ENCODE measurements around the gene SORCS2.

The SORCS2 gene

GRCh38 chr4:7780751-7781348, 588.5 kb downstream of the SORCS2 start:
- H3K4me3 ChIP-seq = no peak overlapping the region
- TF ChIP-seq FOXP2 (optimal IDR thresholded peaks at IDR 0.05; ENCODE audit: control extremely low read depth, extremely low read length, insufficient read depth) (no peak), EZH2 (IDR thresholded peaks at IDR 0.05) (no peak), POLR2AphosphoS5 (IDR thresholded peaks at IDR 0.05; ENCODE audit: borderline replicate concordance, low read depth, low read length) (no peak)
- DNase-seq (ENCODE audit: low read depth, low spot score) = no peak
- H3K36me3 ChIP-seq (ENCODE audit: insufficient read depth, low read length) = no peaks in the 10 kb centered on the region; the same call in 1 of the 2 replicates
- H3K9ac ChIP-seq (ENCODE audit: insufficient read length) = no peak overlapping the region
- H3K9me3 ChIP-seq (ENCODE audit: low read depth, low read length) = no peaks in the 10 kb centered on the region
- no peak overlapping the region for H3K27ac ChIP-seq

- TF ChIP-seq EZH2 (IDR thresholded peaks at IDR 0.05) = no peak
- no peak for TF ChIP-seq POLR2AphosphoS5 (IDR thresholded peaks at IDR 0.05; ENCODE audit: borderline replicate concordance, low read depth, low read length)
- no peak for TF ChIP-seq FOXP2 (optimal IDR thresholded peaks at IDR 0.05; ENCODE audit: control extremely low read depth, extremely low read length, insufficient read depth)
- no peaks in the 10 kb centered on the region; the same call in 1 of the 2 replicates for H3K36me3 ChIP-seq (ENCODE audit: insufficient read depth, low read length)
- H3K27ac ChIP-seq = no peak overlapping the region
- H3K4me3 ChIP-seq = no peak overlapping the region
- H3K9ac ChIP-seq (ENCODE audit: insufficient read length) = no peak overlapping the region
- H3K9me3 ChIP-seq (ENCODE audit: low read depth, low read length) = no peaks in the 10 kb centered on the region
- DNase-seq (ENCODE audit: low read depth, low spot score) = no peak
These were observed 589.0 kb downstream of the SORCS2 start for GRCh38 chr4:7781366-7781765.

GRCh38 chr4:7781993-7782392, 589.7 kb downstream of the SORCS2 start:
- DNase-seq (ENCODE audit: low read depth, low spot score) = no peak

GRCh38 chr4:7782783-7783182, 590.4 kb downstream of the SORCS2 start:
- H3K36me3 ChIP-seq (ENCODE audit: insufficient read depth, low read length) = no peaks in the 10 kb centered on the region; the same call in 1 of the 2 replicates
- DNase-seq (ENCODE audit: low read depth, low spot score) = no peak
- no peak overlapping the region for H3K27ac ChIP-seq
- no peak overlapping the region for H3K4me3 ChIP-seq
- TF ChIP-seq FOXP2 (optimal IDR thresholded peaks at IDR 0.05; ENCODE audit: control extremely low read depth, extremely low read length, insufficient read depth) (no peak), POLR2AphosphoS5 (IDR thresholded peaks at IDR 0.05; ENCODE audit: borderline replicate concordance, low read depth, low read length) (no peak), EZH2 (IDR thresholded peaks at IDR 0.05) (no peak)
- no peaks in the 10 kb centered on the region for H3K9me3 ChIP-seq (ENCODE audit: low read depth, low read length)
- no peak overlapping the region for H3K9ac ChIP-seq (ENCODE audit: insufficient read length)

More at GRCh38 chr4:7781993-7782392, 589.7 kb downstream of the SORCS2 start:
- no peaks in the 10 kb centered on the region; the same call in 1 of the 2 replicates for H3K36me3 ChIP-seq (ENCODE audit: insufficient read depth, low read length)
- TF ChIP-seq EZH2 (IDR thresholded peaks at IDR 0.05) (no peak), FOXP2 (optimal IDR thresholded peaks at IDR 0.05; ENCODE audit: control extremely low read depth, extremely low read length, insufficient read depth) (no peak), POLR2AphosphoS5 (IDR thresholded peaks at IDR 0.05; ENCODE audit: borderline replicate concordance, low read depth, low read length) (no peak)
- no peaks in the 10 kb centered on the region for H3K9me3 ChIP-seq (ENCODE audit: low read depth, low read length)
- H3K4me3 ChIP-seq = no peak overlapping the region
- no peak overlapping the region for H3K27ac ChIP-seq
- no peak overlapping the region for H3K9ac ChIP-seq (ENCODE audit: insufficient read length)

- Histone ChIP-seq H3K9me3 (ENCODE audit: low read depth, low read length) (no peaks in the 10 kb centered on the region), H3K4me3 (no peak overlapping the region), H3K27ac (no peak overlapping the region), H3K9ac (ENCODE audit: insufficient read length) (no peak overlapping the region), H3K36me3 (ENCODE audit: insufficient read depth, low read length) (no peaks in the 10 kb centered on the region; the same call in 1 of the 2 replicates)
- TF ChIP-seq FOXP2 (optimal IDR thresholded peaks at IDR 0.05; ENCODE audit: control extremely low read depth, extremely low read length, insufficient read depth) = no peak
- TF ChIP-seq EZH2 (IDR thresholded peaks at IDR 0.05) = no peak
- TF ChIP-seq POLR2AphosphoS5 (IDR thresholded peaks at IDR 0.05; ENCODE audit: borderline replicate concordance, low read depth, low read length) = no peak
- no peak for DNase-seq (ENCODE audit: low read depth, low spot score)
These were observed 591.2 kb downstream of the SORCS2 start for GRCh38 chr4:7783541-7783940.

GRCh38 chr4:7784131-7784870, 592.0 kb downstream of the SORCS2 start:
- H3K27ac ChIP-seq = no peak overlapping the region
- H3K9ac ChIP-seq (ENCODE audit: insufficient read length) = no peak overlapping the region
- no peaks in the 10 kb centered on the region for H3K9me3 ChIP-seq (ENCODE audit: low read depth, low read length)
- TF ChIP-seq FOXP2 (optimal IDR thresholded peaks at IDR 0.05; ENCODE audit: control extremely low read depth, extremely low read length, insufficient read depth) = no peak
- TF ChIP-seq EZH2 (IDR thresholded peaks at IDR 0.05) = no peak
- no peak for TF ChIP-seq POLR2AphosphoS5 (IDR thresholded peaks at IDR 0.05; ENCODE audit: borderline replicate concordance, low read depth, low read length)
- H3K4me3 ChIP-seq = no peak overlapping the region
- no peak for DNase-seq (ENCODE audit: low read depth, low spot score)
- no peaks in the 10 kb centered on the region for H3K36me3 ChIP-seq (ENCODE audit: insufficient read depth, low read length)

GRCh38 chr4:7785017-7785416, 592.7 kb downstream of the SORCS2 start:
- Histone ChIP-seq H3K36me3 (ENCODE audit: insufficient read depth, low read length) (no peaks in the 10 kb centered on the region), H3K9me3 (ENCODE audit: low read depth, low read length) (no peaks in the 10 kb centered on the region), H3K9ac (ENCODE audit: insufficient read length) (no peak overlapping the region), H3K4me3 (no peak overlapping the region), H3K27ac (no peak overlapping the region)
- no peak for DNase-seq (ENCODE audit: low read depth, low spot score)
- no peak for TF ChIP-seq POLR2AphosphoS5 (IDR thresholded peaks at IDR 0.05; ENCODE audit: borderline replicate concordance, low read depth, low read length)

GRCh38 chr4:7786040-7786439, 593.7 kb downstream of the SORCS2 start:
- TF ChIP-seq EZH2 (IDR thresholded peaks at IDR 0.05) (no peak), FOXP2 (optimal IDR thresholded peaks at IDR 0.05; ENCODE audit: control extremely low read depth, extremely low read length, insufficient read depth) (no peak), POLR2AphosphoS5 (IDR thresholded peaks at IDR 0.05; ENCODE audit: borderline replicate concordance, low read depth, low read length) (no peak)

More at GRCh38 chr4:7786040-7786439, 593.7 kb downstream of the SORCS2 start:
- no peak overlapping the region for H3K4me3 ChIP-seq
- no peaks in the 10 kb centered on the region for H3K36me3 ChIP-seq (ENCODE audit: insufficient read depth, low read length)
- no peak for DNase-seq (ENCODE audit: low read depth, low spot score)
- H3K9ac ChIP-seq (ENCODE audit: insufficient read length) = no peak overlapping the region
- no peaks in the 10 kb centered on the region for H3K9me3 ChIP-seq (ENCODE audit: low read depth, low read length)
- H3K27ac ChIP-seq = no peak overlapping the region

Measured in SK-N-MC (cell line).